ENCODE data around the gene DCLRE1C. TPM values are rescaled to one million over a fixed set of nuclear protein-coding genes. Genes with fewer than 3 reads are reported as not detected.
A peak's percentile ranks its signal among the peaks of the same experiment; 100 is the strongest.
"Not testable (repeated sequence)": the region's sequence is repeated elsewhere in the genome, so short reads cannot be mapped to it uniquely, and the experiment has no call there.

DCLRE1C gene
- total RNA-seq, result 12.9 TPM

DNA sequence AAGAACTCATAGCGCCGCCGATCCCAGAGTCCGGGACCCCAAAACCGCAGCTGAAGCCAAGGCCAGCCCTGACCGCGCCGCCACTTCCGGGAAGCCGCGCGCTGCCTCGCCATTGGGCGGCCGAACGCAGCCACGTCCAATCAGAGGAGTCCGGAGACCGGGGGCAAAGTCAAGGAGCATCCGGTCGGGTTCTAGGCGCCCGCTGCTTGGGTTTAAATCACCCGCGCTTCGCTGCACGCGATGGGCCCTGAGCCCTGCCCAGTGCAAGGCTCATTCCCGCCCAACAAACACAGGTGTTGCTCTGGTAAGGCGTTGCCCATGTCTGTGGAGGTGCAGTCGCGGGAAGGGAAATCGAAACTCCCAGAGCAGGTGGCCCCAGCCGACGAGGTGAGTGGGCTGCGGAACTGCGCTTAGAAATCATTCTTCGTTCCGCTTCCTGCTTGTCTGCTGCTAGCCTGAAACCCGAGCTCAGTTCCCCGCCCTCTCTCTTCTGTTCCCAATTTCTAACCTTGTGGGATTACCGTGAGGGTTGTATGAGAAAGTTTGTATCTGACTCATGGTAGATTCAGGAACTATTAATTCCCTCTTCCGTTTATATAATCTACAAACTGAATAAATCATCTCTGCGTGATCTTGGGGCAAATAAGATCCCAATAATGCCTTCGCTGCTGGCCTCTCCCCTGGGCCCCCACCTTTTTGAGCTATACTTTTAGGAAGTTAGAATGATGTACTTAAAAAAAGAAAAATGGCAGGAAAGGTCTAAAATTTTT lies at the start of gene DCLRE1C:
Gene DCLRE1C (minus strand): TSS at position 96 of the 770 bp plus-strand sequence. CDS start 86 bp downstream, at position 10.
- peak; percentile 73 to 89 (median 84) for DNase-seq (ENCODE audit: low read depth in 2 of 3, low spot score in 2 of 3)

DNA sequence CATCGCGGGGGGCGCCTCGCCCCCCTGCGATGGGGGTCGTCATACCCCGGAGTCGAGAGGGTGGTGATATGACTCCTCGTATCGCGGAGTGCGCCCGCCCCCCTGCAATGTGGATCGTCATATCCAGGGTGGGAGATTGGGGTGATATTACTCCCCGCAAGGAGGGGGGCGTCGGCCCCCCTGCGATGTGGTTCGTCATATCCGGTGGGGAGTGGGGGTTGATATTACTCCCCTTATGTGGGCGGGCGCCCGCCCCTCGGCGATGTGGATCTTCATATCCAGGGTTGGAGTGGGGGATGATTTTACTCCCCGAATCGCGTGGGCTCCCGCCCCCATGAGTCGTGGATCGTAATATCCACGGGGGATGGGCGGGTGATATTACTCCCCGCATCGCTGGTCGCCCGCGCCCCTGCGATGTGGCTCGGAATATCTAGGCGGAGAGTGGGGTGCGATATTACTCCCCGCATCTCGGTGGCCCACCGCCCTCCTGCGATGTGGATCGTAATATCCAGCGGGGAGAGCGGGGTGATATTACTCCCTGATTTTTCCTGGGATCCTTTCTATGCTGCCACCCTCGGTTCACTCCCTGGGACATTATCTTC lies 42.2 kb upstream of the DCLRE1C start:
- DNase-seq (ENCODE audit: low read depth in 2 of 3, low spot score in 2 of 3), result no peak

- not testable (repeated sequence) for DNase-seq (ENCODE audit: low read depth in 2 of 3, low spot score in 2 of 3)
These were observed 39.9 kb upstream of the DCLRE1C start for GRCh38 chr10:14993500-14994455.

DNA sequence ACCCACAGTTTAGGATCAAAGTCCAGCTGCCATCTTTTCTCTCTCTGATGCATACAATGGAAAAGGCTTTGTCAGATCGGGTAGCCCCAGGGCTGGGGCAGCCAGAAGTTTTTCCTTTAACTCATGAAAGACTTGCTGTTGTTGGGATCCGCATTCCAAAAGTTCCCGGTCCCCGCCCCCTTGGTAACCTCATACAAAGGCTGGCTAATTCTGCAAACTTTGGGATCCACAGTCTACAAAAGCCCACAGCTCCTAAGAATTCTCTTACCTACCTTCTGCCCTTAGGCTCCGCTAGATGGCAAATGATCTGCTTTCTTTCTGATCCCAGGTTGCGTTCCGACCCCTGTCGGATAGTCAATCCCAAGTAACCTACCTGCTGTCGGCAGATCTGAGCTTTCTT lies 38.4 kb upstream of the DCLRE1C start:
- not testable (repeated sequence) for DNase-seq (ENCODE audit: low read depth in 2 of 3, low spot score in 2 of 3)

- peak in 2 of 3 donors; percentile 60 to 72 for DNase-seq (ENCODE audit: low read depth in 2 of 3, low spot score in 2 of 3)
These were observed 37.3 kb upstream of the DCLRE1C start for GRCh38 chr10:14991035-14991749.

DNA sequence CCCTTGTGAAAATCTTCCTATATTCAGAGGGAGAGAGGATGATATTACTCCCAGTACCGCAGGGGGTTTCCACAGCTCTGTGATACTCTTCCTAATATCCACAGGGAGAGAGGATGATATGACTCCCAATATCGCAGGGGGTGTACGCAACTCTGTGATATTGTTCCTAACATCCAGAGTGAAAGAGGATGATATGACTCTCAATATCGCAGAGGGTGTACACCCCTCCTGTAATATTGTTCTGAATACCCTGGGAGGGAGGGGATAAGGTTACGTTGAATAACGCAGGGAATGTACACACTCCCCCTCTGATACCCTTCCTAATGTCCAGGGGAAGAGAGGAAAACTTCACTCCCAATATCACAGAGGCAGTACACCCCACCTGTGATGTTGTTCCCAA lies 35.7 kb upstream of the DCLRE1C start:
- DNase-seq (ENCODE audit: low read depth in 2 of 3, low spot score in 2 of 3), result not testable (repeated sequence)

DNA sequence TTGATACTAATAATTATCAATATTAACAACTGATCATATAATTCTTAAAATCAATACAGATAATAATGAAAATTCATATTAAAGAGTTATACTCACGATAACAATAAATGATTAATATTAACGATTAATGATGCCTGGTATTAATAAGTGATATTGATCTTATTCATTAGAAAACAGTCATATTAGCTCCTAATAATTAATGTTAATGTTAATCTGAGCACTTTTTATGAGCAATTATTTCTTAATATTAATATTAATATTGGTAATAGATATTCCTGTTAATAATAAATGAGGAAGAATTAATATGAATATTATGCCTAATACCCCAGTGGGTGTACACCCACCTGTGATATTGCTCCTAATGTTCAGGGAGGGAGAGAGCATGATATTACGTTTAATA lies 28.8 kb upstream of the DCLRE1C start:
- DNase-seq (ENCODE audit: low read depth in 2 of 3, low spot score in 2 of 3), result no peak

GRCh38 chr10:14975672-14976273 lies 21.9 kb upstream of the DCLRE1C start:
- DNase-seq (ENCODE audit: low read depth in 2 of 3, low spot score in 2 of 3), result no peak

DNA sequence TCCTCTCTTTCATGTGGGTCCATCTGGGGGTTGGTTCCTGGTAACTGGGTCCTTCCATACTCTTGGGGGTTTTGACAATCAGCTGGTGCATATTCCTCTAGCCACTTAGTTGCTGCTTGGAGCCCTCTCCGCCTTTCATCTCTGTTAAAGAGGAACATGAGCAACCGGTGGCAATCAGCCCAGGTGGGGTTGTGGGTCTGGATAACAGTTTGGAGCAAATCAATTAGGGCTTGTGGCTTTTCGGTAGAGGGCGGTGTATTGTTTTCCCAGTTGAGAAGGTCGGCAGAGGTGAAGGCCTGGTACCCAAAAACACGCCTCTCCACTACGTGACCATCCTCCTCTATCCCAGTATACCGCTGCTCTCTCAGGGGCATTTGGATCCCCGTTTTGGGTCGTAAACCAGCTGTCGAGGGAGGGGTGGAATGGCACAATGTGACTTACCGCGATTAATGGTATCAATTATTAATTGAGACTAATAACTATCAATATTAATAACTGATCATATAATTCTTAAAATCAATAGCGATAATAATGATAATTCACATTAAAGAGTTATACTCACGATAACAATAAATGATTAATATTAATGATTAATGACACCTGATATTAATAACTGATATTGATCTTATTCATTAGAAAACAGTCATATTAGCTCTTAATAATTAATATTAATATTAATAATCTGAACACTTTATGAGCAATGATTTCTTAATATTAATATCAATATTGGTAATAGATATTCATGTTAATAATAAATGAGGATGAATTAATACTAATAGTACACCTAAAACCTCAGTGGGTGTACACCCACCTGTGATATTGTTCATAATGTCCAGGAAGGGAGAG lies 20.5 kb upstream of the DCLRE1C start:
- DNase-seq (ENCODE audit: low read depth in 2 of 3, low spot score in 2 of 3), result peak in 1 of 3 donors; percentile 11

DNA sequence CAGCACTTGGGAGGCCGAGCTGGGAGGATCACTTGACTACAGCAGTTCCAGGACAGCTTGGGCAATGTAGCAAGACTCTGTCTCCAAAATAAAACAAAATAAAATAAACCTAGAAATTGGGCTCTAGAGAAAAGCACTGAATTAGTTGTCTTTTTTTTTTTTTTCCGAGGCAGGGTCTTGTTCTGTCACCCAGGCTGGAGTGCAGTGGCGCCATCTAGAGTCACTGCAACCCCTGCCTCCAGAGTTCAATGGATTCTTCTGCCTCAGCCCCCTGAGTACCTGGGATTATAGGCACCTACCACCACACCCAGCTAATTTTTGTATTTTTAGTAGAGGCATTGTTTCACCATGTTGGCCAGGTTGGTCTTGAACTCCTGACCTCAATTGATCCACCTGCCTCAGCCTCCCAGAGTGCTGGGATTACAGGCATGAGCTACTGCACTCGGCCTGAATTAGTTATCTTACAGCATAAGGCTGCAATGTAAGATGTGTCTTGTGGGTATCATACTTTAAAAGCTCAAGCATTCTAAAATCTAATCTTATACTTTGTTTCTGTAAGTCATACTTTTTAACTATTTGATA lies 18.1 kb upstream of the DCLRE1C start:
- DNase-seq (ENCODE audit: low read depth in 2 of 3, low spot score in 2 of 3), result peak in 2 of 3 donors; percentile 41 to 66

DNA sequence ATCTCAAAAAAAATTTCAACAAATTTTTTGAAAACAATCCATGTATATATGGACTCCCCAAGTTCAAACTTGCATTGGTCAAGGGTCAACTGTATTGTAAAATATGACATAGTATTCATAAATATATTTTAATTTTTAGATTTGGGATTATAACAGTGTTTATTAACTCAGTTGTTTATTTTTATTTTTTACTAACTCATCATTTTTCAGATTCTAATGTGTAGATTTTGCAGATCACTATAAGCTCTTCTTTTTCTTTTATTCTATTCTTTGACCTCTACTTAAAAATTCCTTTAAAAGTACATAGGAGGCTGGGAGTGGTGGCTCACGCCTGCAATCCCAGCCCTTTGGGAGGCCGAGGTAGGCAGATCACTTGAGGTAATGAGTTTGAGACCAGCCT lies 14.0 kb upstream of the DCLRE1C start:
- no peak for DNase-seq (ENCODE audit: low read depth in 2 of 3, low spot score in 2 of 3)

GRCh38 chr10:14959221-14960057 lies 5.5 kb upstream of the DCLRE1C start, which contains the start of gene MEIG1:
MEIG1 (plus strand) TSS chr10:14959388; CDS start chr10:14966469, 7,081 bp downstream.
- DNase-seq (ENCODE audit: low read depth in 2 of 3, low spot score in 2 of 3), result peak; percentile 78 to 93 (median 87)

- no peak for DNase-seq (ENCODE audit: low read depth in 2 of 3, low spot score in 2 of 3)
These were observed 5.0 kb upstream of the DCLRE1C start for GRCh38 chr10:14958872-14959220.

- no peak for DNase-seq (ENCODE audit: low read depth in 2 of 3, low spot score in 2 of 3)
These were observed 1.0 kb upstream of the DCLRE1C start for GRCh38 chr10:14954934-14955333.

GRCh38 chr10:14953424-14954000 lies 384 bp downstream of the DCLRE1C start:
- DNase-seq (ENCODE audit: low read depth in 2 of 3, low spot score in 2 of 3), result peak in 1 of 3 donors; percentile 14

DNA sequence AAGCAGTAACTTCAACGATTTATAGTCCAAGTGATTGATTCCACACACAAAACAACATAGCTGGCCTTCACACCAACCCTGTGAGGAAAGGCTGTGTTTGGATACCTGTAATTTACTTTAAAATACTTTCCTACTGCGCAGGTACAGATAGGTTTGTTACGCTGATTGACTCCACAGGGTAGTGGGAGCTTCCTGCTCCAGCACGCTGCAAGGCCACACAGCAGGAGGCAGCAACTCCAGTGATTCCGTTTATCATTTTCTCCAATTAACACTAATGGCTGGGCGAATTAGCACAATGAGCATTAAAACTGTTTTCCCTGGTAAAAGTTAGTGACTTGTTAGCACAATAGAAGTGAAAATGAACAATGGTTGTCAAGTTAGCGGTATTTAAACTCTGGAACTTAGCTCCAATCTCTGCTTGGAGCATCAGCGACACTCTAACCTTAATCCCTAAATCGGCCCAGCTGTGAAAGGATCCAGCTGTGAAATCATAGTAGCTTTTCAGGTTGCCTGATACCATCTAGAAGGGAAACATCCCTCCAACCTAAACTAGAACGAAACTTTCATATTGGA lies 959 bp downstream of the DCLRE1C start:
- DNase-seq (ENCODE audit: low read depth in 2 of 3, low spot score in 2 of 3), result no peak

DNA sequence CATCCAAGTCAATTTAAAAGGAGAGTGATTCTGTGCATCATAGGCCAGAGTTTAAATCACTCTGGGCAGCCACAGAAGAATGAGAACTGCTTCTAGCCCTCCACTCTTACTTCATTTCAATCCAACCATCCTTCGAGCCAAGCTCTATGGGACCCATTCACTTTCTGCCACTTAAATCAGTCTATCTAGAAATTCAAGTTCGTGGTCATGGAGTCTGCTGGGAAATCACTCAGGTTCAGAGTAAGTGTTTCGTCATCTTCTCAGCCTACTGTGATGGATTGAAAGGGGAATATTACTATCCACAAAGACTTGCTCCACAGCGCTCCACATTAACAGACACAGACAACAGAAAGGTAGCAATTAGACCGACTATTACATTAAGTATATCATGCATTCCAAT lies 4.6 kb downstream of the DCLRE1C start:
- no peak for DNase-seq (ENCODE audit: low read depth in 2 of 3, low spot score in 2 of 3)

Data from hematopoietic multipotent progenitor cell (in vitro differentiated cells).